ENCODE measurements around the gene SPTLC3.

DNA sequence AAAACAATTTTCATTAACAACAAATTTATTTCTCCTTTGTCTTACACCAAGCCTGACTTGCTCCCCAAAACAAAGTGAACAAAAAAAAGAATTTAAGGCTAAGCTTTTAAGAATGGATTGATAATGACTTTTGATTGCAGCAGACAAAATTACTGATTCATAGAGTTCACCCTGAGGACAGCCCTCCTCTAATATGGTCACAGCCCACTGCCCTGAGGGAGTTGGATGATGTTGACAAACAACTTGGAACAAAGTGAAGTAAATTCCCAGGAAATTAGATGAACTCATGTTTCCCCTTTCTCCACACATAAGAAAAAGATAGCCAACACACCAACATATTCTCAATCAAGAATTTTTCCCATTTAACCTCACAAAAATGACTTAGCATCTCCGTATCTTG, 204.6 kb downstream of the SPTLC3 start:
- TF ChIP-seq, protein P1, sequence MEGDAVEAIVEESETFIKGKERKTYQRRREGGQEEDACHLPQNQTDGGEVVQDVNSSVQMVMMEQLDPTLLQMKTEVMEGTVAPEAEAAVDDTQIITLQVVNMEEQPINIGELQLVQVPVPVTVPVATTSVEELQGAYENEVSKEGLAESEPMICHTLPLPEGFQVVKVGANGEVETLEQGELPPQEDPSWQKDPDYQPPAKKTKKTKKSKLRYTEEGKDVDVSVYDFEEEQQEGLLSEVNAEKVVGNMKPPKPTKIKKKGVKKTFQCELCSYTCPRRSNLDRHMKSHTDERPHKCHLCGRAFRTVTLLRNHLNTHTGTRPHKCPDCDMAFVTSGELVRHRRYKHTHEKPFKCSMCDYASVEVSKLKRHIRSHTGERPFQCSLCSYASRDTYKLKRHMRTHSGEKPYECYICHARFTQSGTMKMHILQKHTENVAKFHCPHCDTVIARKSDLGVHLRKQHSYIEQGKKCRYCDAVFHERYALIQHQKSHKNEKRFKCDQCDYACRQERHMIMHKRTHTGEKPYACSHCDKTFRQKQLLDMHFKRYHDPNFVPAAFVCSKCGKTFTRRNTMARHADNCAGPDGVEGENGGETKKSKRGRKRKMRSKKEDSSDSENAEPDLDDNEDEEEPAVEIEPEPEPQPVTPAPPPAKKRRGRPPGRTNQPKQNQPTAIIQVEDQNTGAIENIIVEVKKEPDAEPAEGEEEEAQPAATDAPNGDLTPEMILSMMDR (IDR thresholded peaks at IDR 0.05): no peak
- no peak for TF ChIP-seq POLR2A (IDR thresholded peaks at IDR 0.05)

Data from Peyer's patch (tissue), 4 donors.